Measurements from ENCODE around the gene CDK5RAP2.

The CDK5RAP2 gene

GRCh38 chr9:120343416-120343815 is 236.6 kb downstream of the CDK5RAP2 start:
- DNase-seq (ENCODE audit: low spot score): no peak
